VCaP (cell line): ENCODE measurements around the gene KLK7.

Source experiments
- H3K27ac ChIP-seq: fragments of 450-650 bp; 2 replicates; pipeline ENCODE4 v1.5.1; 2017
- CTCF ChIP-seq: fragments of 450-650 bp; conservative IDR thresholded peaks from 2 replicates; pipeline ENCODE4 v1.5.1; 2017; ENCODE audit warnings: mild to moderate bottlenecking, moderate library complexity

KLK7 gene

GRCh38 chr19:50963381-50963780, 20.3 kb downstream of the KLK7 start:
- TF ChIP-seq CTCF = no peak
- H3K27ac ChIP-seq = no peak overlapping the region

GRCh38 chr19:50962245-50962644, 21.5 kb downstream of the KLK7 start:
- no peak overlapping the region for H3K27ac ChIP-seq
- TF ChIP-seq CTCF = no peak

GRCh38 chr19:50959731-50960500, 23.8 kb downstream of the KLK7 start:
- TF ChIP-seq CTCF = no peak
- no peak overlapping the region for H3K27ac ChIP-seq

GRCh38 chr19:50957587-50957986, 26.1 kb downstream of the KLK7 start:
- H3K27ac ChIP-seq = no peak overlapping the region
- no peak for TF ChIP-seq CTCF

- no peak for TF ChIP-seq CTCF
- no peak within 1 kb of the TSS for H3K27ac ChIP-seq
These were observed 30.8 kb downstream of the KLK7 start, which contains the start of gene KLK5 for GRCh38 chr19:50952910-50953309. Gene KLK5 (minus strand): TSS chr19:50953038. CDS start chr19:50952657, 381 bp downstream.

- no peak for TF ChIP-seq CTCF
These were observed 33.9 kb downstream of the KLK7 start for GRCh38 chr19:50949861-50950260.

GRCh38 chr19:50947123-50947522, 36.6 kb downstream of the KLK7 start:
- TF ChIP-seq CTCF = no peak
- no peak overlapping the region for H3K27ac ChIP-seq

More at GRCh38 chr19:50949861-50950260, 33.9 kb downstream of the KLK7 start:
- H3K27ac ChIP-seq = no peak overlapping the region
